ENCODE data around the gene ATP12A. TPM values are rescaled to one million over a fixed set of nuclear protein-coding genes. Genes with fewer than 3 reads are reported as not detected.
A peak's percentile ranks its signal among the peaks of the same experiment; 100 is the strongest.

Gene ATP12A
- polyA plus RNA-seq, 3 donors: not detected

- 84% methylated on average over 3 of the region's 6 CpGs for WGBS (ENCODE audit: insufficient coverage)
- H3K4me3 Mint-ChIP-seq: no peak overlapping the region
- H3K27me3 ChIP-seq (ENCODE audit: control insufficient read depth in 2 of 2, insufficient read depth in 2 of 2, low read length in 2 of 2): peaks cover 9 to 36% of the 10 kb centered on the region in 2 donors
- no peaks in the 10 kb centered on the region for H3K36me3 ChIP-seq (replicated peaks in 1 of 2; ENCODE audit: control insufficient read depth in 1 of 2, insufficient read depth in 2 of 2, low read length in 2 of 2)
- peaks cover 0 to 6% of the 10 kb centered on the region in 2 donors for H3K4me1 ChIP-seq (ENCODE audit: control insufficient read depth in 1 of 2, insufficient read depth in 2 of 2, low read length in 2 of 2)
- no peaks in the 10 kb centered on the region for H4K20me1 ChIP-seq (ENCODE audit: insufficient read depth, low read length)
- TF ChIP-seq CTCF (IDR thresholded peaks at IDR 0.05): no peak
- H3K9ac ChIP-seq (ENCODE audit: insufficient read depth, low read length, poor library complexity, severe bottlenecking): no peak overlapping the region
- peaks cover 41 to 52% (median 46%) of the 10 kb centered on the region in 3 donors for H3K27me3 Mint-ChIP-seq (ENCODE audit: low read depth in 3 of 3)
- no peak for DNase-seq
- H3K27ac ChIP-seq (ENCODE audit: low read depth in 1 of 2, low read length in 2 of 2): no peak overlapping the region
- H3K27ac Mint-ChIP-seq: no peak overlapping the region
- no peak overlapping the region for H2AFZ ChIP-seq (ENCODE audit: insufficient read depth, low read depth, low read length, poor library complexity, severe bottlenecking)
- H3K9me3 ChIP-seq (replicated peaks in 1 of 2; ENCODE audit: control insufficient read depth in 1 of 2, insufficient read depth in 1 of 2, low read length in 2 of 2): peaks cover 0 to 16% of the 10 kb centered on the region in 2 donors
- H3K79me2 ChIP-seq (ENCODE audit: insufficient read depth, low read length): no peaks in the 10 kb centered on the region
- H3K36me3 Mint-ChIP-seq: no peaks in the 10 kb centered on the region
- H3K4me3 ChIP-seq (replicated peaks in 1 of 3; ENCODE audit: low read depth in 2 of 3, low read length in 3 of 3): no peak overlapping the region
- H3K4me1 Mint-ChIP-seq: peaks cover 12% of the 10 kb centered on the region
- intact Hi-C loops (cut with micrococcal nuclease): no loop called here
- peaks cover 0 to 4% (median 0%) of the 10 kb centered on the region in 7 donors for H3K9me3 Mint-ChIP-seq
- H3K4me2 ChIP-seq (replicated peaks; ENCODE audit: extremely low read depth, low read length, poor library complexity, severe bottlenecking): no peak overlapping the region
Measured at GRCh38 chr13:24744247-24744646, 64.0 kb downstream of the ATP12A start.

DNA sequence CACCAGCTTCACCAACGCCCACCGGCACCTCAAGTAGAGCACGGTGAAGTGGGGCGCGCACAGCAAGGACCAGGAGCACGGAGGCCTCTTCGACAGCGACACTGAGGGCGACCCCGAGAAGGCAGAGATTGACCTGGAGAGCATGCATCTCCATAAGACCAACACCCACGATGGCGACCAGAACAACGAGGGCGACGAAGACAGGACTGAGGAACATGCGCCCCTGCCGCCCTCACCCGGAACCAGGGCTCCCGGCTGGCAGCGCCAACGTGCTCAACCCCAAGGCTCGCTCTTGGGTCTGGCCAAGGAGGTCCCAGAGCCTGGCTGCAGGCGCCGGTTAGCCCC lies 65.3 kb downstream of the ATP12A start:
- H3K4me2 ChIP-seq (replicated peaks; ENCODE audit: extremely low read depth, low read length, poor library complexity, severe bottlenecking): no peak overlapping the region

More for the DNA sequence above, 65.3 kb downstream of the ATP12A start:
- Histone ChIP-seq H3K9ac (ENCODE audit: insufficient read depth, low read length, poor library complexity, severe bottlenecking) (no peak overlapping the region), H3K9me3 (replicated peaks in 1 of 2; ENCODE audit: control insufficient read depth in 1 of 2, insufficient read depth in 1 of 2, low read length in 2 of 2) (peaks cover 0 to 16% of the 10 kb centered on the region in 2 donors), H3K4me3 (replicated peaks in 1 of 3; ENCODE audit: low read depth in 2 of 3, low read length in 3 of 3) (no peak overlapping the region), H4K20me1 (ENCODE audit: insufficient read depth, low read length) (no peaks in the 10 kb centered on the region), H3K27me3 (ENCODE audit: control insufficient read depth in 2 of 2, insufficient read depth in 2 of 2, low read length in 2 of 2) (peaks cover 9 to 44% of the 10 kb centered on the region in 2 donors), H2AFZ (ENCODE audit: insufficient read depth, low read depth, low read length, poor library complexity, severe bottlenecking) (no peak overlapping the region), H3K27ac (ENCODE audit: low read depth in 1 of 2, low read length in 2 of 2) (no peak overlapping the region), H3K4me1 (ENCODE audit: control insufficient read depth in 1 of 2, insufficient read depth in 2 of 2, low read length in 2 of 2) (peaks cover 0 to 6% of the 10 kb centered on the region in 2 donors), H3K79me2 (ENCODE audit: insufficient read depth, low read length) (no peaks in the 10 kb centered on the region), H3K36me3 (replicated peaks in 1 of 2; ENCODE audit: control insufficient read depth in 1 of 2, insufficient read depth in 2 of 2, low read length in 2 of 2) (no peaks in the 10 kb centered on the region)
- peaks cover 12% of the 10 kb centered on the region for H3K4me1 Mint-ChIP-seq
- 39% methylated on average over 24 of the region's 24 CpGs for WGBS (ENCODE audit: insufficient coverage)
- TF ChIP-seq CTCF (IDR thresholded peaks at IDR 0.05): no peak
- peaks cover 49 to 62% (median 54%) of the 10 kb centered on the region in 3 donors for H3K27me3 Mint-ChIP-seq (ENCODE audit: low read depth in 3 of 3)
- peaks cover 0 to 4% (median 0%) of the 10 kb centered on the region in 7 donors for H3K9me3 Mint-ChIP-seq
- no peak overlapping the region for H3K27ac Mint-ChIP-seq
- peak overlapping the region in 1 of 2 donors; percentile 71 for H3K4me3 Mint-ChIP-seq
- intact Hi-C loops (cut with micrococcal nuclease): no loop called here
- no peaks in the 10 kb centered on the region for H3K36me3 Mint-ChIP-seq
- no peak for DNase-seq

Measured in CD14-positive monocyte (primary cell).